Activated CD4-positive, CD25-positive, alpha-beta regulatory T cell treated with anti-CD3 and anti-CD28 coated beads, Interleukin-2, amount 50 U/mL, for 16 hours (primary cell): ENCODE data around the gene OR9Q1.

Experiments used
- DNase-seq: peaks from one replicate; pipeline ENCODE4 v3.0.0-alpha.2; 2020; ENCODE audit warnings: low read depth, low spot score

The OR9Q1 gene

DNA sequence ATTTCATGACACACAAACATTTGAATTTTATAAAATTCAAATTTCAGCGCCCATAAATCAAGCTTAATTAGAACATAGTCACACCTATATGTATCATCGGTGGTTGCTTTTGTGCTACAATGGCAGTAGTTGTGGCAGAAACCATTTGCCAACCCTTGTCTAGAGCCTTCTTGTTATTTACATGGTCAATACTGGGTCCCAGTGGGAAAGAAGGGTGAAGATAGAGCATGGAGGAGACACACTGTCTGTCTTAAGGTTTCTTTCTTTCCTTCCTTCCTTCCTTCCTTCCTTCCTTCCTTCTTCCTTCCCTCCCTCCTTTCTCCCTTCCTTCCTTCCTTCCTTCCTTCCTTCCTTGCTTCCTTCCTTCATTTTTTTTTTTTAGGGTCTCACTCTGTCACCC, 10.8 kb downstream of the OR9Q1 start:
- DNase-seq = no peak

GRCh38 chr11:58039589-58039988, 15.9 kb downstream of the OR9Q1 start:
- DNase-seq = no peak

DNA sequence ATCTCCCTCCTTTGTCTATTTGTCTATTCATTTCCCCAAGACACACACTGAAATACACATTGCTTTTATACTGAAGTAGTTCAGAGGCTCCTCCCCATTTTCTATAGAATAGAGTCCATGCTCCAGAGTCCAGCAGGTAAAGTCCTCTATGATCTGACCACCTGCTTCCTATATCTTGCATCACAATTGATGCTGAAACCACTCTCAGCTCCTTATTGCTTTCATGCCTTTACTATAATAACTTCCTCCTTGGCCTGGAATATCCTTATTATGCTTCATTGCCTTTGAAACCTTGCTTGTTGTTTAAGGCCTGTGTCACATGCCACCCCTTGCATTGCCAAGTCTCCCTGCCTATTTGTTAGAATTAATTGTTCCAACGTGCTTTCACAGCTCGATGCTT, 19.7 kb downstream of the OR9Q1 start:
- DNase-seq = no peak

DNA sequence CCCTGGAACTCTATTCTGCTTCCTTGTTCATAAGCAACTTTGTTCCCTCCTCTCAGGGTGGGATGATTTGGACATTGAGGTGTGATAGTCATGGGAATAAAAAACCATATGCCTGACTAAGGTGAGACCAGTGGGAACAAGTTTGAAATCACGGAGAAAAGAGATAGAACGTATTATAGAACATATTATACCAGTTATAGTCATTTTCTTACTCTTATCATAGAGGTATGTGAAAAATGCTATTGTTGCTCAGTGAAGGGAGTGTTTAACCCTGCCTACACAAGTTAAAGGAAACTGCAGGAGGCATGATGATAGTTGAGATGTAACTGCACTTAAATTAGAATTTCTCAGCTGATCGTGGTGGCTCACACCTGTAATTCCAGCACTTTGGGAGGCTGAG, 22.6 kb downstream of the OR9Q1 start:
- no peak for DNase-seq

GRCh38 chr11:58047818-58048217, 24.1 kb downstream of the OR9Q1 start:
- DNase-seq = no peak

- DNase-seq = no peak
Measured at GRCh38 chr11:58055806-58056401, 32.2 kb downstream of the OR9Q1 start.

DNA sequence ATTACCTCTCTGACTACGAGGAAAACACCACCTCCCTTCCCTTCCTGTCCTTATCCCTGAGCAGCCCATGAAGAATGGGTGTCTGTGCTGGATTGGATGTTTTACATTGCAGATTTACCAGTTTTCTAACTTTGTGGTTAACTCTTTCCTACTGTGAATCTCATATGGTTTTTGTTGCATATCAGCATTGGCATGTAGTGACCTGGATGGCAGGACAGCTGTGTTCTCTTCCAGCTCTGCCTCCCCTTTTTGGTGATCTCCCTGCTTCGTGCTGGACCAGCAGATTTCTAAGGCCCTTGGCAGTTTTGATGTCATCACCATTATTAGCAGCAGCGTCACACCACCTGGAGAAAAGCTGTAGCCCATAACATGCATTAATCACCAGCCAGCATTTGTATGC, 33.8 kb downstream of the OR9Q1 start:
- no peak for DNase-seq

DNA sequence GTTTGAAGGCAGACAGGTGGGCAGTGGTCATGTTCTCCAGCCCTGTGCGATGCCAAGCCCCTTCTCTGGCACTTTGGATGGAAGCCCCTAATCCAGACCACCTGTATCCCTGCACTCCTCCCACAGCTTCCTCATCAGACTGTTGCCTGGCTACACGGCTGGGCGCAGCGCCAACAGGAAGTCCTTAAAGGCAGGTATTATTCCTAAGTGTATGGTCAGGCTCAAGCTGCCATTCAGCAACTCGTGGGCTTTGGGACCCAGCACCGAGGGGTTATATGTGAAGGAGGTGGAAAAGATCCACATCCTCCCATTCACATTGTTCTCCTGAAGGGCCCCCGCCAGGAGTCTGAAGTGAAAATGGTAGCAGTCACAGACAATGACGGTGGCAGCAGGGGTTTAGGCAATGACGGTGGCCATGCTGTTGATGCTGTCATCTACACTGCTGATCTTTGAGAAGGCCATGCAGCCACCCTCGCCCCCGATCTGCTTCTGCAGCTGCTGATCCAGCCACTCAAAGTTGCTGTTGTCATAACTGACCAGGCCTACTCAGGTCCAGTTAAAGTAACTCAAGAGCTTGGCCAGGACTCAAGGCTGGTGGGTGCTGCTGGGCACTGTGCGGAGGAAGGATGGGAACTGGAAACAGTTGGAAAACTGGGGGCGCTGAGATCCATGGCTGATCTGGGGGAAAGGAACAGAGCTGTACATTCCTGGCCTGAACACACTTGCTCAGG, 34.8 kb downstream of the OR9Q1 start:
- DNase-seq = no peak

DNA sequence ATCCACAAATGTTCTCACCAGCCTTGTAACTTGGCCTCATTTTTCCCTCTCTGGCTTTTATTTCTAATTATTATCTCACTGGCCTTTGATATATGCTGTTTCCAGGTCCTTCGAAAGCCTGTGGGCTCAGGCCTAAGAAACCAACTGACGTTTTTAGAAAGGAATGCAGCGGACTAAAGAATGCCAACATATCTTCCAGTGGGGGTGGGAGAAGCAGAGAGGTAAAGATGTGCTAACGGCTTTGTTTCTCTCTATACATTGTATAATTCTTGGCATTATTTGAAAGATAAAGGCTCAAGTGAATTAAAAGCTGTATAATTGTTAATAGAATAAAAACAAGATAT, 35.3 kb downstream of the OR9Q1 start:
- DNase-seq = no peak

GRCh38 chr11:58060535-58060934, 36.9 kb downstream of the OR9Q1 start:
- no peak for DNase-seq

DNA sequence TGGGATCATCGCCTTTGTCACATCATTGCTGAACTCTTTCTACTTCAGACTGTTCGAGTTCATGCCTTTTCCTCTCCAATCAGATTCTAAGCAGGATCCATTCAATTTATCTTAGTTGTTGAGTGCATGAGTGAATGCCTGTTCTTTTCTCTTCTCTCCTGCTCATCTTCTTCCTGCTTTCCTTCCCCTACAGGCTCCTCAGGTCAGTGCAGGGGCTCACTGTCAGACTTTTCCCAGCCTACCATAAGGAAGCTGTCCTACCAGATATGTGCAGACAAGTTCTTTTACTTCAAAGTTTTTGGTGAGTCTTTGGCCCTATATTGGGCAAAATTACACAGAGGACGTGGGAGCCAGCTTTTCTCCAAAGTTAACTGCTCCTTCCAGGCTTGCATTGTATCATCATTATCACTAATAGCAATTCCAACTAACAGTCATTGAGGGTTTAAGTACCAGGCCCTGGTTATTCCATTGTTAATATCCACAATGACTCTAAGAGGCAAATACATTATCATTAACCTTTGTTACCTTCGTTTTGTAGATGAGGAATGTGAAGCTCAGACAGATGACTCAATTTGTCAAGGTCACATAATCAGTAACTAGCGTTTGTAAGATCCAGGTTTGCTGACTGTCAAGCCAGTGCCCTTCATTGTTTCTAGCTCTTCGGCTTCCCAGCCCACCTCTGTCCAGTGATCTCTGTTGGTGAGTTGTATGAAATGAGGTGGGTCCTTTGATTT, 37.4 kb downstream of the OR9Q1 start:
- DNase-seq = no peak

- no peak for DNase-seq
Measured at GRCh38 chr11:58061813-58062212, 38.1 kb downstream of the OR9Q1 start.

DNA sequence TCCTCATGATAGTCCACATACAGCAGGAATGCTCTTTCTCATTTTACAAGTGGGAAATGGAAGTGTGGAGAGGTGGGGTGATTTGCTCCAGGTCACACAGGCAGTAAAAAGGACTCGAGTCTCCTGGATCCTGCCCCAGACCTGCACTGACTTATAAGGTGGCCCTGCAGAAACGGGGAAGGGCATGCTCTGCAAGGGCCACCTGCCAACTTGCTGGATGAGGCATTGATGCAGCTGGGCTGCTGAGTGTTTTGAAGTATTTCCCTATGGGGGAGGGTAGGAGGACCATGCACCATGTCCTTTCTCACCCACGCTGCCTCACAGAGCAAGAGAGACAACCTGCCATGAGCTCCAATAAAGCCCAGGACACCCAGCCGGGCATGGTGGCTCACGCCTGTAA, 44.0 kb downstream of the OR9Q1 start:
- no peak for DNase-seq

GRCh38 chr11:58068655-58069054, 45.0 kb downstream of the OR9Q1 start:
- no peak for DNase-seq

DNA sequence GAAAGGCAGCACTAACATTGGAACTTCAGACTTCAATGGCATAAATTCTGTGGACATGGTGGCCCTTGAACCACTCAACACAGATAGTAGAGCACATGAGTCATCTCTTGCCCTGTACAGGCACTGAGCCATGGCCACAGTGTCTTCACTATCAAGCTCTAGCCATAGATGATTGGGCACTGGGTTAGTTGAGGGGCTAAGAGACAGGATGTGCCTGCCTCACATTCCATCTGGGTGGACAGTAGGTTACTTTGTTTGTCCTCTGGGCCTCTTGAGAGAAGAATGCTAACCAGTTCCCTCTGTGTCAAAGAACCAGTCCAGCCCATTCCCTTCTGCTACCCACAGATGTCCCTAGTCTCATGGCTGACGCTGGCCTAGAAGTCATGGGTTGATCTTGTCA, 46.9 kb downstream of the OR9Q1 start:
- DNase-seq = no peak

DNA sequence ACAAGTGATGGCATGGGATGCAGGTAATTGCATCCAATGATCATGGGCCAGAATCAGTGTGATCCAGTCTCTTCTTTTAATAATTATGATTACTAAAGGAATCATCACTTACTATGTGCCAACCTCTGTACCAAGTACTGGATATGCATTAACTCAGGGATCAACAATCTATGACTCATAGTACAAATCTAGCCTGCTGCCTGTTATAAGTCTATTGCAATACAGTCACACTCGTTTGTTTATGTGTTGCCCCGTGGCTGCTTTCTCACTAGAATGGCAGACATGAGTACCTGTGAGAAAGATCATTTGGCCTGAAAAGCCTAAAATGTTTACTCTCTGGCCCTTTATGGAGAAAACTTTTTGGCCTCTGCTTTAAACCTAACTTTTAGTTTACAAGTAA, 52.1 kb downstream of the OR9Q1 start:
- DNase-seq = no peak

- no peak for DNase-seq
Measured at GRCh38 chr11:58086528-58086927, 62.8 kb downstream of the OR9Q1 start.

GRCh38 chr11:58097437-58097836, 73.8 kb downstream of the OR9Q1 start:
- DNase-seq = no peak

GRCh38 chr11:58121096-58121495, 97.4 kb downstream of the OR9Q1 start:
- no peak for DNase-seq

DNA sequence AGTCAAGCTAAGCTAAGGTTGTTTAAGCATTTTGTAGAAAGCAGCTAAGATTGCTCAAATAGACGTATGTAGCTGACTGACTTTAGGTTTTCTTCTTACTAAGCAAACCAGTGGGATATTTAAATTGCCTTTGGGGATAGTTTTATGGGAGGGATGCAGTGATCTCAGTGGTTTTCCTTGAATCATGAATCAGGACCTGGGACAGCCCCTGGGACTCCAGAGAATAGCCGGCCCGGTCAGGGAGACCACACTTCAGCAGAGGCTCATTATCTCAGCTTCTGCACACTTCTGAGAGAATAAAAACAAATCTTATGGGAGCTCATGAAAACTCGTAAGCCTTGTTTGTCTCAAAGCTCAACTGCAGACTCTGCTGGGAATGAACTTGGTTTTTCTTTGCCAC, 101.8 kb downstream of the OR9Q1 start, which contains the start of gene OR9I1:
OR9I1 (minus strand) TSS at position 62 of the 400 bp plus-strand sequence. CDS start 6,086 bp downstream, outside the sequence.
- no peak for DNase-seq

DNA sequence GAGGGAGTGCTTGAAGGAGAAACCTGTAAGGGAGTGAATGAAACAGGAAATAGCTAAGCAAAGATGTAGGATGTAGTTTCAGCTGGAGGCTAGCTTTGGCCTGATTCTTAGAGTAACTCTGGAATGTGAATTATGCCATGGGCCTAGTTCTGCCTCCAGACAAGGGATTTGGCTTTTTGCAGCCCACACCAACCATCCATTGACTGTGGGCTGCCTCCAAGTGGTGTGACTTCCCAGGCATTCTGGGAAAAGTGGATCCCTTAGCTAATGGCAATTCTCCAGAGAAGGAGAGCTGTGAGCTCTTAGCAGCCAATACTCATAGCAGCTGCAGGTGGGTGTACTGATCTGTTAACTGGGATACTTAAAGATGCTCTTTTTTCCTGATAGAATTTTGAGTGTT, 103.7 kb downstream of the OR9Q1 start:
- no peak for DNase-seq

DNA sequence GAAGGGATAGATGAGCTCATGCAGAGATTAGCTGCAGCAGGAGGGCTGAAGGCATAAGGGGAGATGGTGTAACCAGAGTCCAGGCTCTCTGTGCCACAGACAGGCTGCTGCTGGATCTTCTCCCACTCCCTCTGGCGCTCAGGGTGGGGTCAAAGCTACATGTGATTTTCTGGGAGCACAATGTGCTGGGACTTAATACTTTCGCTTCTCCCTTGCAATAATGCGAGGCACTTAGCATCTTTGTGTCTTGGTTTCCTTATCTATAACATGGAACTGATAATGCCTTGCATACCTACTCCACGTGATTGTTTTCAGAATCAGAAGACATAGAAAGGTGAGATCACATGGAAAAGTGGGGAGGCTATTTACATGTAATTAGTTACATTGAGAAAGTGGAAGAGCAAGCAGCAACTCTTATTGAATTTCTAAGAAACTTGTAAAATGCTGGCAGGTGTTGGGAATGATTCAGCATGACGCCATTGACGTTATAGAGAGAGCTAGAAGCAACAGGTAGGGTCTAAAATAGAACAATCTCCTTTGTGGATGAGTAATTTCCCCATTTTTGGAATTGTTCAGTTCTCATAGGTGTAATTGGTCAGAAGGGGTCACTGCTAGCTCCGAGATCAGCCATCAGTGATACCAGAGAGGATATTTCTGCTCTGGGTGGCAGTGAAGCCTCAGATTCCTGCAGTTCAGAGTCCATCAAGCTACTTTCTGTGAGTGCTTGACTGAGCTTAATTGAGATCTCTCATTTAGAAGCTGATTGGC, 109.8 kb downstream of the OR9Q1 start:
- DNase-seq = no peak
